GM12864 (cell line): ENCODE results near the gene LRRC3B.

ENCODE experiments used
- DNase-seq: peaks from one replicate; pipeline ENCODE4 v3.0.0-alpha.2; 2011; ENCODE audit warnings: low read depth
- H3K4me3 ChIP-seq: 2 replicates; pipeline ENCODE4 v1.5.1; 2011; ENCODE audit warnings: mild to moderate bottlenecking, low read depth, low read length, control low read depth
- TF ChIP-seq, protein P1 (sequence below): IDR thresholded peaks from 2 replicates; pipeline ENCODE4 v1.5.1; 2011; ENCODE audit warnings: low read depth, mild to moderate bottlenecking, moderate library complexity, low read length, control low read depth, inconsistent platforms; ENCODE audit errors: missing control alignments

The LRRC3B gene

DNA sequence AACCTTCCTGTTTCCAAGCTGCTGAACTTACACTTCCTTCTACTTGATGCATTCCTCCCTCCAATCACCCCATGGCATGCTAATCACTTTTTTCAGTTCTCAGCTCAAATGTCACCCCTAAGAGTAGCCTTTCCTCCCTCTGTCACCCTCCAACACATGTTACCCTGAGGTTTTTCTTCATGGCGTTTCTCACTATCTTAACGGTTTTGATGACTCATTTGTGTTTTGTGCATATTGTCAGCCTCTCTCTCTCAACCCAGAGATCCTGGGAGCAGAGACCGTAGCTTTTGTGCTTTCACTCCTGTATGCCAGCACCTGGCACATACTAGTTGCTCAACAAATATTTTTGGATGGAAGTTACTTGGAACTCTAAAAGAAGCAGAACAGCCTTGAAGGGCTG lies 24.5 kb downstream of the LRRC3B start:
- TF ChIP-seq, protein P1, sequence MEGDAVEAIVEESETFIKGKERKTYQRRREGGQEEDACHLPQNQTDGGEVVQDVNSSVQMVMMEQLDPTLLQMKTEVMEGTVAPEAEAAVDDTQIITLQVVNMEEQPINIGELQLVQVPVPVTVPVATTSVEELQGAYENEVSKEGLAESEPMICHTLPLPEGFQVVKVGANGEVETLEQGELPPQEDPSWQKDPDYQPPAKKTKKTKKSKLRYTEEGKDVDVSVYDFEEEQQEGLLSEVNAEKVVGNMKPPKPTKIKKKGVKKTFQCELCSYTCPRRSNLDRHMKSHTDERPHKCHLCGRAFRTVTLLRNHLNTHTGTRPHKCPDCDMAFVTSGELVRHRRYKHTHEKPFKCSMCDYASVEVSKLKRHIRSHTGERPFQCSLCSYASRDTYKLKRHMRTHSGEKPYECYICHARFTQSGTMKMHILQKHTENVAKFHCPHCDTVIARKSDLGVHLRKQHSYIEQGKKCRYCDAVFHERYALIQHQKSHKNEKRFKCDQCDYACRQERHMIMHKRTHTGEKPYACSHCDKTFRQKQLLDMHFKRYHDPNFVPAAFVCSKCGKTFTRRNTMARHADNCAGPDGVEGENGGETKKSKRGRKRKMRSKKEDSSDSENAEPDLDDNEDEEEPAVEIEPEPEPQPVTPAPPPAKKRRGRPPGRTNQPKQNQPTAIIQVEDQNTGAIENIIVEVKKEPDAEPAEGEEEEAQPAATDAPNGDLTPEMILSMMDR: no peak

DNA sequence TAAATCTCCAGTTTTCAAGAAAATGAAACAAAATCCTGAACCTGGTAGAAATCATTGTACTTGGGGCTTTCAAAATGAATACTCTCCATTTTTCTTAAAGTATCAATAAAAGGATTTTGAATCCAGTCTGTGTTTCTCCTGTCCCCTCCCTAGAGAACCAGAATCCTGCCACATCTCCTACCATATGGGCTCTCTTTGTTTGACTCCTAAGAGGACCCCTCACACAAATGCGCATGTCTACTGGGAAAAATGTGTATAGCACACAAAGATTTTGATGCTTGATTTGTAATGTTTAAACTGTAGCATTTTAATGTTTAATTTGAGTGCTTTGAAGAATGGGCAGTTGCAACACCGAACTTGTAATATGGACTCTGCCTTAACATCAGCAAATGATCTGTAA lies 25.9 kb downstream of the LRRC3B start:
- no peak overlapping the region for H3K4me3 ChIP-seq
- DNase-seq: no peak
- TF ChIP-seq, protein P1: no peak

More for the DNA sequence above, 24.5 kb downstream of the LRRC3B start:
- no peak overlapping the region for H3K4me3 ChIP-seq
- no peak for DNase-seq

DNA sequence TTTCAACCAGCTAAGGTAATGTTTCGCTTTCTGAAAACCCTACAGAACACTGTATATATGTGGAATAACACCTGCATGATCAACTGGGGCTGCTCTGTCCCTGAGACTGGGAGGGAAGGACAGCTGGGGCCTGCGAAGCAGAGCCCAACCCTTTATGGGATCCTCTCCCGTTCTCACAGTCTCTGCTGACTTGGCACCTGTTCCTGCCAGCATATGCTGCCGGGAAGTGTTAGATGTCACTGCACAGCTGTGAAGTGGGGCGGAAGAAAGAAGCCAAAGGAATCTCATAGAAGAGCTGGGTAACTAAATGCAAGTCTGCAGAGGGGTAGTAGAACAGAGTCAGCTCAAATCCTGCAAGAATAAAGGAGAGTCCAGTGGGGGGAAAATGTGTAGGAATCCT lies 29.6 kb downstream of the LRRC3B start:
- no peak for DNase-seq
- TF ChIP-seq, protein P1: no peak
- H3K4me3 ChIP-seq: no peak overlapping the region

DNA sequence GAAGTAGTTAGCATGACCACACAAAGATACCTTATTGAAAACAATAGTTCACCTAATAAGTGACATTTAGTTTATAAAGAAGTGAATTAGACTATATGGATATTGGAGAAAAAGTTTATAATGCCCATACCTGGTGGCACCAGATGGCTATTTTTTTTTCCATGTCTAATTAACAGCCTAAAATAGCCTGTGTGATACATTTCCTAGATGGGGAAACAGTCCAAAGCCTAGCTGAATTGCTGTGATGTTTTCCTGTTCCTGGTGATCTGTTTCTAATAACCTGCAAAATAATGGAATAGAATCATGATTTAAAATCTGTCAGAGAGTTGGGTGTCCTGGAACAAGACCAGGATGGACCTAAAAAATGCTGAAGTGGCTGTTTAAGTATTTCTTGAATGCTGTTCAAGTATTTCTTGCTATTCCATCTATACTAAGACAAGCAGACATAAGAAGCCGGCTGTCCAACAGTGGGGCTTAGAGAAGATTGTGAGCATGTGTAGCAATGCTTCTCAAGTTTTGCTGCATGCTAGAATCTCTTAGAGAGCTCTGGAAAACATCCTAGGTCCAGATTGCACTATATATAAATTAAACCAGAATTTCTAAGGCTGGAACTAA lies 31.3 kb downstream of the LRRC3B start:
- DNase-seq: no peak
- no peak overlapping the region for H3K4me3 ChIP-seq
- TF ChIP-seq, protein P1: no peak

DNA sequence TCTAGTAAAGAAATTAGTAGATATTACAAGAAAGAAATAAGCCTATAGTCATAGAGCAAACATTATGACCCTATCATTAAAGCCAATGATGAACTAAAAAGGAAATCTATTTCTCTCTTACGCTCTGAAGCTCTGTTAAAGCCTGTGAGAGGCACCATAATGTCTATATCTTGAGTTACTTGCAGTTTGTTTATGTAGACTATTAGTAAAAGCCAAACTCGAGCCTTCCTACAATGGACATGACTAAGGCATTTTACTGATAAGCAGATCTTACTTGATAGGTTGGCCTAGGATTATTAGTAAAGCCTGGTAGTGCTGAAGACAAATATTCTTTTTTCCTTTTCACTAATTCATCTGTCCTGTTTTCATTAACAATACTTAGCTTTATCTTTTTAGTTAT lies 32.7 kb downstream of the LRRC3B start:
- no peak for DNase-seq
- H3K4me3 ChIP-seq: no peak overlapping the region
- TF ChIP-seq, protein P1: no peak

DNA sequence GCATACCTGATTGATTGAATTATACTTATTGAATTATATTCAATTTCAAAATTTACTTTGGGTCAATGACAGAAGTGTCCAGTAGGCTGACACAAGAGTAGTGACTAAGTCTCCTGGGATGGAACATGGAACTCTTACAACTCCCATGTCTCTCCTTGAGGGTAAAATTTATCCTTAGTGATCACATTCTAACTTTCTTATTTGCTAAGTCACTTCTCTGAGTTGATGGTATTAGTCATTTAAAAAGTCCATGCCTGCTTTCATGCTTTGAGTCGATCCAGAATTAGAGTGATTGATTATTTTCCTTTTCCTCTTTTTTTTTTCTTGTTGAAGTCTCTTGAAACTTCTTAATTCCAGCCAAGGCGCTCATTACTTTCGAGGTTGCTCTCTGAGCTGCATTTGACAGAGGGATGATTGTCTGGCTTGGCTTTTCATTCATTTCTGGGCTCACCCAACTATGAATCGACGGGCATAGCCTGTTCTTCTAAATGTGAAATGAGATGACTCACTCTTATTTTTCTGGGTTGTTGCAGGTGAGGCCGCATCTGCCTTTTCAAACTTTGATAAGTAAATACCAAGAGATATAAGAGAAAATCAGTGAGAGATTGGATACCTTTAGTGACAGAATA lies 34.9 kb downstream of the LRRC3B start:
- no peak for DNase-seq
- TF ChIP-seq, protein P1: no peak

DNA sequence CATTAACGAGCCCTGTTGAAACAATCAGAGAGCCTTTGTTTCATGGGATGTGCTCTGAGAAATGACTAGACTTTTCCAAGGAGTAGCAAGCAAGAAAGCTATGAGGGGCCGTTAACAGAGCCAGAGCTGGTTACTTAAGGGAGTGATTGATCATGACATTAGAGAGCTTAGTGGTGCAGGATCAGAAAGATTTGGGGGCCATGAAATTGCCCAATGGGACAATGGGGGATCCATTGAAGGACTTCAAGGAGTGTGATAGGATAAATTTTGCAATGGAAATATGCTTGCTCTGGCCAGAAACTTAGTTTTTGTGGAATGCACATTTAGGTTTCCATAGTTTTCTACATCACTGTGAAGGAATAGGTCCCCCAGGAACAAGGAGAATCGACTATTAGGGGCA lies 45.6 kb downstream of the LRRC3B start:
- TF ChIP-seq, protein P1: no peak
- DNase-seq: no peak

More for the DNA sequence above, 34.9 kb downstream of the LRRC3B start:
- H3K4me3 ChIP-seq: no peak overlapping the region

More for the DNA sequence above, 45.6 kb downstream of the LRRC3B start:
- H3K4me3 ChIP-seq: no peak overlapping the region
